Kidney epithelial cell (primary cell): ENCODE measurements around the gene GDF10. TPM values are rescaled to one million over a fixed set of nuclear protein-coding genes. Genes with fewer than 3 reads are reported as not detected.
A peak's percentile ranks its signal among the peaks of the same experiment; 100 is the strongest.

Experiments used
- DNase-seq: peaks from one replicate; pipeline ENCODE4 v3.0.0-alpha.2; 2010; ENCODE audit warnings: low read depth
- H3K27me3 ChIP-seq: 2 replicates; pipeline ENCODE4 v1.6.0; 2011; ENCODE audit warnings: low read length; ENCODE audit not compliant: control insufficient read depth, insufficient read depth
- H3K36me3 ChIP-seq: 2 replicates; pipeline ENCODE4 v1.5.1; 2011; ENCODE audit warnings: low read length; ENCODE audit not compliant: control insufficient read depth, insufficient read depth
- H3K4me3 ChIP-seq: 2 replicates; pipeline ENCODE4 v1.5.1; 2011; ENCODE audit warnings: low read depth, mild to moderate bottlenecking, control low read depth, low read length
- CTCF ChIP-seq: IDR thresholded peaks from 2 replicates; pipeline ENCODE4 v1.5.1; 2011; ENCODE audit warnings: mild to moderate bottlenecking, moderate library complexity, low read length, control low read depth, inconsistent platforms; ENCODE audit not compliant: insufficient read depth, poor library complexity, severe bottlenecking
- total RNA-seq: library from RNA; depleted of rRNA; stranded (reverse); fragments of >200 nt; gene quantifications from 2 replicates; pipeline ENCODE4 v1.2.3, GENCODE V29; 2015

The GDF10 gene
- total RNA-seq, 1 donor from 2014 or later: not detected

DNA sequence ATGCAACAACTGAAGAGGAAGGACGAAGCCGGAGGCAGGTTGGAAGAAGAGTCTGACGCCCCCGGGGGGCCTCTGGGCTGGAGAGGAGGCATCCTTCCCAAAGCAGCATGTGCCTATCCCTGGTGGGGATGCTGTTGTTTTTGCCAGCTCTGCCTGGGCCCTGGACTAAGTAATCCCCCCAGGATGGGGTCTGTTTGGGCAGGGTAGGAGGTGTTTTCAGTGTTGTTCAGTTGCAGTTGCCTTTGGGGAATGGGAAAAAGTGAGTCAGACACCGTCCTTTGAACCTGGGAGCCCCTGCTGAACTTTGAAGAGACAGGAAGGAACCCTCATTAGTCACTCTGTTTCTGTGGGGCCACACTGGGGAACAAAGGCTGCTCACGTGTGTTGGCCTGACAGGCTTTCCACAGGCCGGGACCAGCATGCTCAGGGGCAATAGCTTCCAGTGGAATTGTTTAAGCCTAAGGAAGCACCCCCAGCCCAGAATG lies 35.2 kb upstream of the GDF10 start:
- H3K27me3 ChIP-seq: no peaks in the 10 kb centered on the region
- no peak for TF ChIP-seq CTCF
- no peak overlapping the region for H3K4me3 ChIP-seq
- H3K36me3 ChIP-seq: no peaks in the 10 kb centered on the region
- no peak for DNase-seq

- Histone ChIP-seq H3K4me3 (no peak overlapping the region), H3K36me3 (no peaks in the 10 kb centered on the region), H3K27me3 (no peaks in the 10 kb centered on the region)
- DNase-seq: no peak
- no peak for TF ChIP-seq CTCF
Measured at GRCh38 chr10:47266602-47267001, 33.4 kb upstream of the GDF10 start.

DNA sequence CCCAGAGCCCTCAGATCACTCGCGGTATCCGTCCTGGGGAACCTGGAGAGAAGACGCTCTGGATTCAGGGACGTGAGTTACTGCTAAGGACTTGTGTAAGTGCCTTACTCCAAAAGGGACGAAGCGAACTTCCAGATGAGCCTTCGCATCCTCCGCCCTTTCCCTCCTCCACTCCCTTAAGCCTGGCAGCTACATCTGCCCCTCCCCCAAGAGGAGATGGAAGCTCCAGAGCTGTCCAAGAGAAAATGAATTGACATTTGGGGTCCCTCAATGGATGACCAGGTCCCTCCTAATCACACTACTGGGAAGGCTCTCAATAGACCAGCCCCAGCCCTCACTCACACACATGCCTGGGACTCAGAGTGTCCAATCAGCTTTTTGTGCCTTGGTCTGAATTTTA lies 31.3 kb upstream of the GDF10 start:
- Histone ChIP-seq H3K4me3 (no peak overlapping the region), H3K27me3 (no peaks in the 10 kb centered on the region), H3K36me3 (no peaks in the 10 kb centered on the region)
- DNase-seq: no peak
- no peak for TF ChIP-seq CTCF

- TF ChIP-seq CTCF: peak; percentile 6
- no peak for DNase-seq
- Histone ChIP-seq H3K4me3 (no peak overlapping the region), H3K27me3 (no peaks in the 10 kb centered on the region), H3K36me3 (no peaks in the 10 kb centered on the region)
Measured at GRCh38 chr10:47269294-47269693, 30.7 kb upstream of the GDF10 start.

GRCh38 chr10:47276071-47276470 lies 23.9 kb upstream of the GDF10 start:
- DNase-seq: no peak
- H3K4me3 ChIP-seq: no peak overlapping the region
- no peaks in the 10 kb centered on the region for H3K36me3 ChIP-seq
- no peak for TF ChIP-seq CTCF
- H3K27me3 ChIP-seq: no peaks in the 10 kb centered on the region

- Histone ChIP-seq H3K36me3 (no peaks in the 10 kb centered on the region), H3K27me3 (no peaks in the 10 kb centered on the region), H3K4me3 (no peak overlapping the region)
- no peak for TF ChIP-seq CTCF
- DNase-seq: no peak
Measured at GRCh38 chr10:47276576-47277351, 23.2 kb upstream of the GDF10 start.
